Heart right ventricle (tissue), 16 donors: Measurements from ENCODE around the gene VGF. TPM values are rescaled to one million over a fixed set of nuclear protein-coding genes. Genes with fewer than 3 reads are reported as not detected.

Experiments used
- ATAC-seq, 8 donors: fragments of 200-7000 bp; cut with Tn5 transposase; one replicate each; pipeline ENCODE4 v1.9.1; 2020; ENCODE audit warnings: mild to moderate bottlenecking in 8 of 8, moderate library complexity in 8 of 8, moderate number of reproducible peaks in 1 of 8
- DNase-seq, 2 donors: peaks; one replicate each; pipeline ENCODE4 v3.0.0-alpha.2; 2020
- H3K27ac ChIP-seq, 10 donors: fragments of 200-600 bp; sonication (generic) in 2 of 10; one replicate each; pipeline versions ENCODE4 v1.5.0 to v1.8.0; 2020 to 2022; ENCODE audit warnings: mild to moderate bottlenecking in 3 of 10
- H3K27me3 ChIP-seq, 7 donors: fragments of 200-600 bp; one replicate each; pipeline ENCODE4 v1.8.0; 2021 to 2022; ENCODE audit warnings: mild to moderate bottlenecking in 2 of 7
- H3K36me3 ChIP-seq, 9 donors: fragments of 200-600 bp; sonication (generic) in 1 of 9; one replicate each; pipeline versions ENCODE4 v1.5.0 to v1.8.0; 2020 to 2022; ENCODE audit warnings: mild to moderate bottlenecking in 2 of 9
- H3K4me1 ChIP-seq, 9 donors: fragments of 200-600 bp; sonication (generic) in 1 of 9; one replicate each; pipeline versions ENCODE4 v1.5.0 to v1.8.0; 2020 to 2022; ENCODE audit warnings: mild to moderate bottlenecking in 4 of 9
- H3K4me3 ChIP-seq, 10 donors: fragments of 200-600 bp; sonication (generic) in 2 of 10; one replicate each; pipeline versions ENCODE4 v1.5.0 to v1.8.0; 2020 to 2022; ENCODE audit warnings: mild to moderate bottlenecking in 7 of 10, moderate library complexity in 2 of 10
- H3K9me3 ChIP-seq, 11 donors: fragments of 200-600 bp in 10 of 11; sonication (generic) in 2 of 11; one replicate each; pipeline versions ENCODE4 v1.5.0 to v1.8.0; 2013 to 2022; ENCODE audit warnings: mild to moderate bottlenecking in 2 of 11, control low read depth in 1 of 11, moderate library complexity in 1 of 11
- CTCF ChIP-seq, 9 donors: fragments of 200-600 bp; sonication (generic) in 2 of 9; IDR thresholded peaks; one replicate each; pipeline versions ENCODE4 v1.5.0 to v1.8.0; 2021 to 2022; ENCODE audit warnings: antibody characterized with exemption in 9 of 9, mild to moderate bottlenecking in 5 of 9, moderate library complexity in 1 of 9
- WGBS, 2 donors: extraction: QIAGEN DNeasy Blood & Tissue Kit; methylation state at CpG; one replicate each; pipeline ENCODE4 v1.1.7; 2013; ENCODE audit warnings: inconsistent platforms in 1 of 2; 5-methylcytosine and 5-hydroxymethylcytosine counted together
- intact Hi-C, 10 donors: fragments of 100-400 bp; cut with DNase I; formaldehyde crosslinking; loops; one replicate each; pipeline versions ENCODE4 v1.11.1 to v1.14.2; 2022
- polyA plus RNA-seq, 2 donors: library from polyadenylated mRNA; stranded (reverse); fragments of 200-250 nt; gene quantifications; one replicate each; pipeline ENCODE4 v1.2.3, GENCODE V29; 2013
- total RNA-seq, 10 donors: library from RNA; stranded (reverse); fragmentation: NEBNext Ultra II Directional in 3 of 10; extraction: Animal tissue kit (Norgen Biotek cat#: 25700) in 3 of 10; gene quantifications; one replicate each; pipeline versions ENCODE4 v1.2.1 to v1.2.4, GENCODE V29; 2021 to 2023
- donor health status: Arrhythmogenic right ventricular cardiomyopathy.
- donor health status: ischemic (EF 13 %, LVEDD 7.1; RV severe dilation, severe dysfunction).
- donor health status: healthy with polysubstance abuse.
- donor health status: DM: no; HTN: yes; CAD: no.
- donor health status: DM: no; HTN: no; CAD: no.
- donor health status: ischemic (EF 25% LVEDD 6.9; RV normal size, moderate dysfunction).
- donor health status: ischemic (EF 25% LVEDD 5.7; RV mildly dilated, moderate dysfunction).
- donor health status: healthy.
- donor health status: DM: yes; HTN: yes; CAD: no.
- donor health status: Ischemic cardiomyopathy.
- donor health status: ischemic (EF 35%, LVEDD 5.7; RV mildly dilated, moderate dysfunction).
- donor health status: nonischemic (EF 11% LVEDD 7.7; RV severe dilation, severe dysfunction).
- donor health status: DM: yes; HTN: yes; CAD: no.
- donor health status: PGD.
- donor health status: ischemic (EF 29% LVEDD 5.4; RV normal size, mild dysfunction).
- donor health status: nonischemic (EF 23%, LVEDD 6.1; RV moderate dilation, normal function).

VGF gene
- total and polyA plus RNA-seq, 12 donors = 0.17 TPM; not detected in 11

GRCh38 chr7:101186844-101187428 lies 21.6 kb upstream of the VGF start:
- Histone ChIP-seq H3K27me3 (peaks cover 0 to 66% (median 35%) of the 10 kb centered on the region in 7 donors), H3K36me3 (no peaks in the 10 kb centered on the region), H3K4me3 (no peak overlapping the region), H3K27ac (no peak overlapping the region), H3K9me3 (no peaks in the 10 kb centered on the region), H3K4me1 (no peaks in the 10 kb centered on the region)
- no peak for TF ChIP-seq CTCF (IDR thresholded peaks at IDR 0.05)
- DNase-seq = no peak
- WGBS, 2 donors = 83 to 84% methylated on average over 4 of the region's 4 CpGs
- intact Hi-C loops = no loop called here
- no peak for ATAC-seq

GRCh38 chr7:101186194-101186593 lies 20.8 kb upstream of the VGF start:
- no peak for ATAC-seq
- TF ChIP-seq CTCF (IDR thresholded peaks at IDR 0.05) = no peak
- WGBS, 2 donors = 56 to 62% methylated on average over 6 of the region's 6 CpGs
- Histone ChIP-seq H3K36me3 (no peaks in the 10 kb centered on the region), H3K27me3 (peaks cover 0 to 73% (median 41%) of the 10 kb centered on the region in 7 donors), H3K4me3 (no peak overlapping the region), H3K4me1 (no peaks in the 10 kb centered on the region), H3K27ac (no peak overlapping the region), H3K9me3 (no peaks in the 10 kb centered on the region)
- DNase-seq = no peak
- intact Hi-C loops = no loop called here

GRCh38 chr7:101185258-101185839 lies 20.0 kb upstream of the VGF start:
- H3K27me3 ChIP-seq = peaks cover 5 to 81% (median 50%) of the 10 kb centered on the region in 7 donors
- no peak overlapping the region for H3K4me3 ChIP-seq
- no peak overlapping the region for H3K27ac ChIP-seq
- TF ChIP-seq CTCF (IDR thresholded peaks at IDR 0.05) = no peak
- H3K36me3 ChIP-seq = no peaks in the 10 kb centered on the region
- ATAC-seq (no peak), DNase-seq (no peak)
- intact Hi-C loops = no loop called here
- WGBS, 2 donors = 51 to 64% methylated on average over 5 of the region's 5 CpGs
- no peaks in the 10 kb centered on the region for H3K4me1 ChIP-seq
- H3K9me3 ChIP-seq = no peaks in the 10 kb centered on the region

GRCh38 chr7:101180130-101180755 lies 14.9 kb upstream of the VGF start, which contains the start of gene NAT16:
Gene NAT16 (minus strand): TSS chr7:101180293. CDS start chr7:101174807, 5,486 bp downstream.
- WGBS, 2 donors = 1 to 4% methylated on average over 43 to 56 of the region's 56 CpGs
- Histone ChIP-seq H3K9me3 (no peaks in the 10 kb centered on the region), H3K36me3 (no peaks in the 10 kb centered on the region), H3K27me3 (peaks cover 19 to 96% (median 92%) of the 10 kb centered on the region in 7 donors), H3K4me3 (no peak within 1 kb of the TSS), H3K27ac (no peak within 1 kb of the TSS), H3K4me1 (peaks cover 0 to 16% (median 10%) of the 10 kb centered on the region in 9 donors)
- ATAC-seq (no peak), DNase-seq (no peak)
- intact Hi-C loops = no loop called here
- no peak for TF ChIP-seq CTCF (IDR thresholded peaks at IDR 0.05)
